GM19043 (cell line): ENCODE measurements around the gene EMX2.

Experiments used
- ATAC-seq: cut with Tn5 transposase; IDR thresholded peaks from one replicate; pipeline ENCODE4 v1.9.1; 2021; ENCODE audit warnings: low read depth; ENCODE audit not compliant: unreplicated experiment

Gene EMX2

GRCh38 chr10:117591043-117591442 lies 48.5 kb downstream of the EMX2 start:
- ATAC-seq, result no peak

- no peak for ATAC-seq
Observed at GRCh38 chr10:117594722-117595121, 52.2 kb downstream of the EMX2 start.

- ATAC-seq, result no peak
Observed at GRCh38 chr10:117596706-117597105, 54.2 kb downstream of the EMX2 start.

- ATAC-seq, result no peak
Observed at GRCh38 chr10:117597216-117597615, 54.7 kb downstream of the EMX2 start.
